GM18502 (cell line): ENCODE results near the gene RMI1.
A peak's percentile ranks its signal among the peaks of the same experiment; 100 is the strongest.
"Not testable (repeated sequence)": the region's sequence is repeated elsewhere in the genome, so short reads cannot be mapped to it uniquely, and the experiment has no call there.

Source experiments
- ATAC-seq: cut with Tn5 transposase; IDR thresholded peaks from one replicate; pipeline ENCODE4 v1.9.1; 2021; ENCODE audit warnings: mild to moderate bottlenecking; ENCODE audit not compliant: unreplicated experiment, poor library complexity

The RMI1 gene

DNA sequence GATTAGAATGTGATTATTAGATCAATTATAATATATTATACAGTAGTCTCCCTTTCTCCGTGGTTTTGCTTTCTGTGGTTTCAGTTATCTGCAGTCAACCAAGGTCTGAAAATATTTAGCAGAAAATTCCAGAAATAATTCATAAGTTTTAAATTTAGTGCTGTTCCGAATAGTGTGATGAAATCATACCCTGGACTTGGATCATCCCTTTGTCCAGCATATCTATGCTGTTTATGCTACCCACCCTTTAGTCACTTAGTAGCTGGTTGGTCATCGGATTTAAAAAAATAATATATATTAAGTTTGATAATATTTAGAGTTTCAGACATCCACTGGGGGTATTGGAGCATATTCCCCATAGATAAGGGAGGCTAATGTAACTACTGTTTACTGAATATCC lies 19.6 kb downstream of the RMI1 start:
- ATAC-seq = no peak

- ATAC-seq = no peak
These were observed 21.0 kb downstream of the RMI1 start for GRCh38 chr9:84001621-84002020.

DNA sequence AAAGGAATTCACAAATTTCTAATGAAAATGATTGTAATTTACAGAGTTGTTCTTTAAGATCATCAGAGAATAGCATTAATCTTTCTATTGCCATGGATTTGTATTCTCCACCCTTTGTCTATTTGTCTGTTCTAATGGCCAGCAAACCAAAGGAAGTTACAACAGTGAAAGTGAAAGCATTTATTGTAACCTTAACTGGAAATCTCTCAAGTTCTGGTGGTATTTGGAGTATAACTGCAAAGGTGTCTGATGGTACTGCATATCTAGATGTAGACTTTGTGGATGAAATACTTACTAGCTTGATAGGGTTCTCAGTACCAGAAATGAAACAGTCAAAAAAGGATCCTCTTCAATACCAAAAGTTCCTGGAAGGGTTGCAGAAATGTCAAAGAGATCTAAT lies 21.7 kb downstream of the RMI1 start:
- ATAC-seq = peak; percentile 80

DNA sequence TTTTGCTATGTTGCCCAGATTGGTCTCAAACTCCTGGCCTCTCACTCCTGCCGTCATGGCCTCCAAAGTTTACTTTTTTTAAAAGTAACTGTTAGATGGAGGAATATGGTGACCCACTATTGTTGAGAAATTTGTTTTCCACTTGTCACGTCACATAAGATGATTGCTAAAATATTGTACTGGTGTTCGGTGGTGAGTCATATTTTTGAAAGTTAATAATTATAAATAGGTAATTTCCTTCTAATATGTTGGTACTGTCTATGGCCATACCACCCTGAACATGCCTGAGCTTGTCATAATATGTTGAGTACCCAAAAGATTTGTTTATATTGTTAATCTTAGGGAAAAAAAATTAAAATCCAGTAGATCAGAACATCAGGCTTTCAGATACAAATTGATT lies 22.6 kb downstream of the RMI1 start:
- ATAC-seq = no peak

GRCh38 chr9:84007662-84008061 lies 27.1 kb downstream of the RMI1 start:
- no peak for ATAC-seq

- no peak for ATAC-seq
These were observed 43.5 kb downstream of the RMI1 start for GRCh38 chr9:84024041-84024575.

- ATAC-seq = no peak
These were observed 46.6 kb downstream of the RMI1 start for GRCh38 chr9:84027201-84027600.

DNA sequence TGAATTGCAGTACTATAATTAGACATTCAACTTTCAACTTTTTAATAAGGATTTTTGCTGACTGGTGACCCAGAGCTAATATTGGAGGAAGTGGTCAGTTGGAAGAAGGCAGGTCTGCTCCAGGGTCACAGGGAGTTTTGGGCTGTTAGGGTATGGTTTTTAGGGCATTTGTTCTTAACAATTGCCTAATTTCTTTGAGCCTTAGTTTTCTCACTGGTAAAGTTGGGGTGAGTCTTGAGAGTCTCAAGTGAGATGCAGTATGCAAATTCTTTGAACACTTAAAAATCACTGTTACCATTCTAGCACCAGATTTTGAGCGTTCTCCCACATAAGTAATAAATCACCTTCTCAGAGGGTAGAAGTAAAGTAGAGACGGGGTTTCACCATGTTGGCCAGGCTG lies 50.9 kb downstream of the RMI1 start:
- no peak for ATAC-seq

- ATAC-seq = not testable (repeated sequence)
These were observed 61.3 kb downstream of the RMI1 start for GRCh38 chr9:84041857-84042256.

- ATAC-seq = no peak
These were observed 65.0 kb downstream of the RMI1 start for GRCh38 chr9:84045481-84046097.
